HL-60/S4 treated with phorbol 12-myristate 13-acetate at 8.2 ng/mL for 4 days and 3 days (cell line): Measurements from ENCODE around the gene ERC1.

Experiments used
- in situ Hi-C: fragments of 300-500 bp; cut with MboI; formaldehyde crosslinking; loops from 2 replicates; pipeline ENCODE4 v1.15.0; 2022; ENCODE audit warnings: low sequenced_read_pairs

Gene ERC1

GRCh38 chr12:1501695-1502378, 510.8 kb downstream of the ERC1 start:
- in situ Hi-C loops: no loop called here

DNA sequence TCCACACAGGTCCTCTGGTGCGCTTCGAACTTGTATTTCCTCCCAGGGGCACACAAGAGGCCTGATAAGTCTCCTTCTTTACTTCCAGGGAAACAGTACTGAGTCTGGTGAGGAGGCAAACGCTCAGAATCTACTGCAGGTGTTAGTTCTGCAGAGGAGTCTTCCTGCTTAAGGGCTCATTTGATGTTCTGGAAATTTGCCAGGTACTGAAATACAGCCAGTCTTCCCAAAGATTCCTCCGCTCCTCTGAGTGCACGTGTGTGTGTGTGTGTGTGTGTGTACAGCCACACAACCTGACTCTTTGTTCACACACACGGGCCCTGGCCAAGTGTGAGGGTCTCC, 511.3 kb downstream of the ERC1 start:
- in situ Hi-C loops: no loop called here

- in situ Hi-C loops: no loop called here
Observed at GRCh38 chr12:1502831-1503230, 511.8 kb downstream of the ERC1 start.

- in situ Hi-C loops: no loop called here
Observed at GRCh38 chr12:1503281-1503711, 512.3 kb downstream of the ERC1 start.

GRCh38 chr12:1504304-1504894, 513.4 kb downstream of the ERC1 start:
- in situ Hi-C loops: no loop called here

DNA sequence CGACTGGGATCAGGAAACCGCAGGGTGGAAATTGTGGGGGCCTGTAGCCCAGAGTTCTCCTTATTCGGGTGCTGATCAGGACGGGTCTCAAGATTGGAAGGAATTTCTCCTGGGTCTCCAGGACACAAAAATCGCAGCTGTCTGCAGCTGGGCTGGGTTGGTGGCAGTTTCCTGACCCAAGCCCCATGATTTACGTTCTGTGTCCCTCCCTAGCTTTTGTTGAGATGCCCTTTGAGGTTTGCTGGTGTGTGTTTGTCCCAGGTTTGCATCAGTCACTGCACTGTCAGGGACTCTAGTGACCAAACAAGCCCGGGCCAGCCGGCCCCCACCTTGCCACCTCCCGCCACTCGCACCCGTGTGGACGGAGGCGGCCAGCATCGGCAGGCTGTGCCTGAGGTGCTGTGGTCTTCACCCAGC, 513.9 kb downstream of the ERC1 start:
- in situ Hi-C loops: no loop called here

DNA sequence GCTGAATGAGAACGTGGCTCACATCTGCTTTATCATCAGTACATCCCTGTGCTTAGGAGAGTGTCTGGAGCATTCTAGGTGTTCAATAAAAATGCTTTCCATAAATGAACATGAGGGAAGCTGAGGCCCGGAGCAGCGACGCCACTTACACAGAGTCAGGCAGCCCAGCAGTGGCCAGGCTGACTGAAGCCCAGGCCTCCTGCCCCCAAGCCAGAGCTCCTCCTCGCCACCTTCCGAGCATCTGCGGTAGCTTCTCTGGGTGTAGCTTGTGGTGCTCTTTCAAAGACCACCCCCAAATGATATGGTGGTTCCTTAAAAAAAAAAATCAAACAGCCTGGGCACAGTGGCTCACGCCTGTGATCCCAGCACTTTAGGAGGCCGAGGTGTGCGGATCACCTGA, 514.6 kb downstream of the ERC1 start:
- in situ Hi-C loops: no loop called here

DNA sequence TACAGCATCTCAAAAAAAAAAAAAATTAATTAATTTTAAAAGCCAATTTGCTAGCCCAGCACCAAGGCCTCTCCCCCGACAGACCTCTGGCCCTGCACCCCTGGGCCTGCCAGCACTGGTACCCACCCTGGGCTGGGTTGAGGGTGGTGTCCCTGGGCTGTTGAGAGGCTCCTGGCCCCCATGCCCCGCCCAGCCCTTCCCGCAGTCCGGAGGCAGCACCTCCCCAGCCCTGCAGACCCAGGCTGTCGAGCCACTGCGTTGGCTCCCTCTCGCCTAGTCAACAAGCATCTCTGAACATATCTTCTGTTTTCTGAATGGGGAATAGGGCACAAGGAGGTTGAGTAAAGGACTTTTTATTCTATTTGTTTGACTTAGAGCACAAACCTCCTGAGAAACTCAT, 516.3 kb downstream of the ERC1 start:
- in situ Hi-C loops: no loop called here

- in situ Hi-C loops: no loop called here
Observed at GRCh38 chr12:1509413-1510052, 518.5 kb downstream of the ERC1 start.

- in situ Hi-C loops: no loop called here
Observed at GRCh38 chr12:1510056-1510812, 519.2 kb downstream of the ERC1 start.

GRCh38 chr12:1515010-1515409, 524.0 kb downstream of the ERC1 start:
- in situ Hi-C loops: no loop called here

- in situ Hi-C loops: no loop called here
Observed at GRCh38 chr12:1515428-1515827, 524.4 kb downstream of the ERC1 start.

DNA sequence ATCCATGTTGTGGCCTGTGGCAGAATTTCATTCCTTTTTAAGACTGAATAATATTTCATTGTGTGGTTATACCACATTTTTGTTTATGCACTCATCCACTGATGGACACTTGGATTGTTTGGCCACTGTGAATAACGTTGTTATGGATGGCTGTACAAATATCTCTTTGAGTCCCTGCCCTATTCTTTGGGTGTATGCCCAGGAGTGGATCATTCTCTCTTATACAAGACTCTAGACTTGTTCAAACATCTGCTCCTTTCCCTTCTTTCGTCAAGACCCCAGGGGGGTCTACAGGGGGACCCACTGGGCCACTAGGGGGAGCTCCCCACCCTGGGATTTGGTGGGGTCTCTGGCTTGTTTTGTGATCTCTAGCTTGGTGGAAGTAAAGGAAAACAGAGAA, 526.0 kb downstream of the ERC1 start:
- in situ Hi-C loops: no loop called here

DNA sequence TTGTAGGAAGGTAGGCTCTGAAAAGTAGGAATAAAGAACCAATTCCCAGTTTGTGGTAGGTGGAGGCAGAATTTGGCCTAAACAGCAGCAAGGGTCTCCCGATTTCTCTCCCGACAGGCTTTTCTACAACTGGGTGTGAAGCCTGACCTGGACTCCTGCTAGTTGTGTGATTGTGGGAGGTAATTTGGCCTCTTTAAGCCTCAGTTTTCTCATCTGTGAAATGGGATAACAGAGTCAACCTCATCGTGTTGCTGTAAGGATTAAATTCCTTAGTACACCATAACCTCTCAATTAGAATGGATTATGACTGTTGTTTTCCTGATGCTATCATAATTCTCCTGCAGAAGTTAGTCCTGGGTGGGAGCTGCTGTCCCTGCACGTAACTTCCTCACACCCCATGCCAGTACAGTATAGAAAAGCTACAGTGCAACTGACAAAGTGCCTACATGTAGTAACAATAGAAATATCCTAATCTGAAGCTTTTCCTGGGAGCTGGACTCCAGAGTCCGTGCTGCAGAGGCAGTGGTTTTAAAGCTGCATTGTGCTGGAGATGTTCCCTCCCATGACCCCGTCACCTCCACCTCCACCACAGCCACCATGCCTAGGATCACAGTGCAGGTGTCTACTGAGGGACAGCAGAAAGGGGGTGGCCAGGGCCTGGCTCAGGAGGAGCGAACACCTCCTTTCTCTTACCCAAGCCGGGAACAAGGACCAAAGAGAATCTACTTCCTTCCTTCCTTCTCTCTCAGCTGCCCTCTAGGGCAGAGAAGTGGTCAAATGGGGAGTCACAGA, 526.9 kb downstream of the ERC1 start:
- in situ Hi-C loops: no loop called here

GRCh38 chr12:1518591-1519516, 527.8 kb downstream of the ERC1 start:
- in situ Hi-C loops: no loop called here

DNA sequence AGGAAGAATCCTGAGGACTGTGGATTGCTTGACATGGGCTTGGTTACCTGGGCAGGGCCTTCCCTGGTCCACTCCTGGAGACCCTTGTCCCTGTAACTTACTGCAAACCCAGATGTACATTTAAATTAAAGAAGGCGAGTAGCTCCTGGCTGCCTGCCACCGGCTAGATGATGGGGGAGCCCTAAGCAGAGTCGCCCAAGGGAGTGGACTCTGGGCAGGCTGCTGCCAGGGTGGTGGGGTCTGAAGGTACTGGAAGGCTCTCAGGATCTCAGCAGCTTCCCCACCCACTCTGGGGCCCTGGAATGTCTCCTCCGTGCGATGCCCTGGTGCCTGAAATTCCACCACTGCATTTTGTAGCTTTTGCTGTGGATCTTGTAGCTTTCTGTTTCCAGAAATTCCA, 528.6 kb downstream of the ERC1 start:
- in situ Hi-C loops: no loop called here

- in situ Hi-C loops: no loop called here
Observed at GRCh38 chr12:1523046-1523445, 532.0 kb downstream of the ERC1 start.

DNA sequence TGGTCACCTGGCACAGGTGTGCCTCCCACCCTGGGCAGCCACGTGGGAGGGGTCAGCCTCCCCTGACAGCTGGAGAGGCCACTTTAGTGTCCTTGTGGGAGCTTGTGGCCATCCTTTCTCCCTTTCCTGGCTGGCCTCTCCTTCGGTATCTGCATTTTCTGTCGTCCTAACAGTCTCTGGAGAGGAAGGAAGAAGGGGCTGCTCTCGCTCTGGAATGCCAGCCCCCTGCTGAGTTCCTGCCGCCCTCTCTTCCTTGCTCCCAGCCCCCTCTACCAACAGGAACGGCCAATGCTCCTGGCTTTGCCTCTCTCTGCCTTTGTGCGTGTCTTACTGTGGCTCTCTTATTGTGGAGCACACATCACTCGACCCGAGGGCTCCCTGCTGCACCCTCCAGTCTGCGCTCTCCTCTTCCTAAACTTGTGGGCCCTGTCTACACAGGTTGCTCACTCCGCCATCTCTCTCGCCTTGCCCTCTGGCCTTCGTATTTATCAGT, 532.6 kb downstream of the ERC1 start:
- in situ Hi-C loops: no loop called here

- in situ Hi-C loops: no loop called here
Observed at GRCh38 chr12:1525858-1526257, 534.8 kb downstream of the ERC1 start.

- in situ Hi-C loops: no loop called here
Observed at GRCh38 chr12:1527789-1528188, 536.8 kb downstream of the ERC1 start.
